Left ventricle myocardium inferior (tissue), 1 donor: ENCODE data around the gene TNFAIP1. TPM values are rescaled to one million over a fixed set of nuclear protein-coding genes. Genes with fewer than 3 reads are reported as not detected.

ENCODE experiments used
- DNase-seq: peaks from one replicate; pipeline ENCODE4 v3.0.0-alpha.2; 2020
- H3K27ac ChIP-seq: fragments of 200-600 bp; replicated peaks from 2 replicates; pipeline ENCODE4 v1.8.0; 2021
- H3K27me3 ChIP-seq: fragments of 200-600 bp; 2 replicates; pipeline ENCODE4 v1.8.0; 2021; ENCODE audit warnings: low read depth
- H3K36me3 ChIP-seq: fragments of 200-600 bp; 2 replicates; pipeline ENCODE4 v1.8.0; 2021
- H3K4me1 ChIP-seq: fragments of 200-600 bp; 2 replicates; pipeline ENCODE4 v1.8.0; 2021
- H3K4me3 ChIP-seq: fragments of 200-600 bp; 2 replicates; pipeline ENCODE4 v1.8.0; 2021; ENCODE audit warnings: mild to moderate bottlenecking, moderate library complexity
- H3K9me3 ChIP-seq: fragments of 200-600 bp; replicated peaks from 2 replicates; pipeline ENCODE4 v1.8.0; 2021
- intact Hi-C: fragments of 100-400 bp; cut with micrococcal nuclease; formaldehyde crosslinking; loops from one replicate; pipeline ENCODE4 v1.11.0; 2022
- total RNA-seq: library from RNA; stranded (reverse); fragmentation: NEBNext Ultra II Directional; extraction: Animal tissue kit (Norgen Biotek cat#: 25700); gene quantifications from one replicate; pipeline ENCODE4 v1.2.1, GENCODE V29; 2021
- TF ChIP-seq, protein P1 (sequence below): fragments of 200-600 bp; IDR thresholded peaks from 2 replicates; pipeline ENCODE4 v1.8.0; 2021; ENCODE audit warnings: antibody characterized with exemption, mild to moderate bottlenecking, borderline replicate concordance
- donor health status: DM: no; HTN: yes; CAD: no; lungs with severe emphysema.

The TNFAIP1 gene
- total RNA-seq, 1 donor from 2014 or later: 35.1 TPM

- intact Hi-C loops: no loop called here
- H3K27ac ChIP-seq: no peak overlapping the region
- TF ChIP-seq, protein P1, sequence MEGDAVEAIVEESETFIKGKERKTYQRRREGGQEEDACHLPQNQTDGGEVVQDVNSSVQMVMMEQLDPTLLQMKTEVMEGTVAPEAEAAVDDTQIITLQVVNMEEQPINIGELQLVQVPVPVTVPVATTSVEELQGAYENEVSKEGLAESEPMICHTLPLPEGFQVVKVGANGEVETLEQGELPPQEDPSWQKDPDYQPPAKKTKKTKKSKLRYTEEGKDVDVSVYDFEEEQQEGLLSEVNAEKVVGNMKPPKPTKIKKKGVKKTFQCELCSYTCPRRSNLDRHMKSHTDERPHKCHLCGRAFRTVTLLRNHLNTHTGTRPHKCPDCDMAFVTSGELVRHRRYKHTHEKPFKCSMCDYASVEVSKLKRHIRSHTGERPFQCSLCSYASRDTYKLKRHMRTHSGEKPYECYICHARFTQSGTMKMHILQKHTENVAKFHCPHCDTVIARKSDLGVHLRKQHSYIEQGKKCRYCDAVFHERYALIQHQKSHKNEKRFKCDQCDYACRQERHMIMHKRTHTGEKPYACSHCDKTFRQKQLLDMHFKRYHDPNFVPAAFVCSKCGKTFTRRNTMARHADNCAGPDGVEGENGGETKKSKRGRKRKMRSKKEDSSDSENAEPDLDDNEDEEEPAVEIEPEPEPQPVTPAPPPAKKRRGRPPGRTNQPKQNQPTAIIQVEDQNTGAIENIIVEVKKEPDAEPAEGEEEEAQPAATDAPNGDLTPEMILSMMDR: no peak
- no peaks in the 10 kb centered on the region for H3K4me1 ChIP-seq
- H3K4me3 ChIP-seq: no peak overlapping the region
- peaks cover 33% of the 10 kb centered on the region for H3K36me3 ChIP-seq
- no peak for DNase-seq
- no peaks in the 10 kb centered on the region for H3K9me3 ChIP-seq
- no peaks in the 10 kb centered on the region for H3K27me3 ChIP-seq
Observed at GRCh38 chr17:28326114-28326513, 9.4 kb upstream of the TNFAIP1 start.

GRCh38 chr17:28327031-28327607 is 8.4 kb upstream of the TNFAIP1 start:
- Histone ChIP-seq H3K27ac (no peak overlapping the region), H3K4me3 (no peak overlapping the region), H3K4me1 (no peaks in the 10 kb centered on the region), H3K36me3 (peaks cover 43% of the 10 kb centered on the region), H3K27me3 (no peaks in the 10 kb centered on the region), H3K9me3 (no peaks in the 10 kb centered on the region)
- TF ChIP-seq, protein P1: no peak
- DNase-seq: no peak
- intact Hi-C loops: no loop called here

DNA sequence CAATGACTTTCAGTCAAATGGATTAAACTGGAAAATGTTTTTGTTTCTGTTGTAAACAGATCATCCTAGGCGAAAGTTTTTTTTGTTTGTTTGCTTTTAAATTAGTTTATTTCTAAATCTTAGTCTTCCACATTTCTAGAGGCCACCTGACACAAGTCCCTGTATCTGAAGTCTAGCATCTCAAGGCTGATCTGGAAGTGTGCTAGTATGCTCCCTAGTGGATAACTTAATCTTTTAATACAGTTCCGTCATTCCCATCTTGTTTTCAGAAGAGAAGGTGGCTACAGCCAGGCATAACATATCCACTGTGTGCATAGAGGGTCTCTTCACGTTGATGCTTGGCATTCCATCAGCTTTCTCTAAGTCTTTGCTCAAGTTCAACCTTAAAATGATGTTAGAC is 7.9 kb upstream of the TNFAIP1 start:
- DNase-seq: no peak
- Histone ChIP-seq H3K27ac (no peak overlapping the region), H3K4me3 (no peak overlapping the region), H3K9me3 (no peaks in the 10 kb centered on the region), H3K27me3 (no peaks in the 10 kb centered on the region), H3K4me1 (no peaks in the 10 kb centered on the region), H3K36me3 (peaks cover 46% of the 10 kb centered on the region)
- TF ChIP-seq, protein P1: no peak
- intact Hi-C loops: no loop called here

DNA sequence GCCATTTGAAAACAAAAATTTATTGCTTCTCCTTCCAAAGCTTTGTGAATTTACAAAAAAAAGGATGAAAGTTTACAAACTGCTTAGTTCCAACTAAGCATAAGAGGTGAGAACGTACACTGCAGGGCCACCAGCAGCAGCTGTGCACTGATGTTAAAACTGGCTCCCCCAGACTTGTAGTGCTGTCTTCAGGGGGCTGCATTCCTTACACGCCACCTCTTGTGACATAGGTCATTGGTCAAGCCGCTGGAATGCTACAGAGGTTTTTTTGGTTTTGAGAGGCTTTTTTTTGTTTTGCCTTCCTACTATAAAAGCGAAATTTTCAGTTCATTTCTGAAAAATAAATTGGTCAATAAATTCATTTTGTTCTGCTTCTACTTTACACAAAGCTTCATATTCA is 7.2 kb upstream of the TNFAIP1 start:
- Histone ChIP-seq H3K4me1 (peaks cover 4% of the 10 kb centered on the region), H3K27me3 (no peaks in the 10 kb centered on the region), H3K4me3 (no peak overlapping the region), H3K9me3 (no peaks in the 10 kb centered on the region), H3K36me3 (peaks cover 46% of the 10 kb centered on the region), H3K27ac (no peak overlapping the region)
- no peak for DNase-seq
- TF ChIP-seq, protein P1: no peak
- intact Hi-C loops: no loop called here

- Histone ChIP-seq H3K27me3 (no peaks in the 10 kb centered on the region), H3K4me3 (no peak overlapping the region), H3K36me3 (peaks cover 46% of the 10 kb centered on the region), H3K27ac (no peak overlapping the region), H3K9me3 (no peaks in the 10 kb centered on the region), H3K4me1 (peaks cover 24% of the 10 kb centered on the region)
- TF ChIP-seq, protein P1: no peak
- DNase-seq: no peak
- intact Hi-C loops: no loop called here
Observed at GRCh38 chr17:28330671-28331070, 4.9 kb upstream of the TNFAIP1 start.
